HCT116 (cell line): ENCODE measurements around the gene PPIL6.

Experiments used
- ELF1 ChIP-seq: IDR thresholded peaks from 2 replicates; pipeline ENCODE4 v1.6.1; 2012; ENCODE audit warnings: low read depth, borderline replicate concordance
- EZH2 ChIP-seq: fragments of 200-600 bp; sonication (generic); IDR thresholded peaks from 2 replicates; pipeline ENCODE4 v1.6.1; 2017; ENCODE audit warnings: antibody characterized with exemption, mixed run types
- EZH2phosphoT487 ChIP-seq: fragments of 200-600 bp; IDR thresholded peaks from 2 replicates; pipeline ENCODE4 v1.6.1; 2018; ENCODE audit warnings: antibody characterized with exemption, borderline replicate concordance
- POLR2A ChIP-seq: IDR thresholded peaks from 2 replicates; pipeline ENCODE4 v1.7.0; 2011; ENCODE audit warnings: borderline replicate concordance; ENCODE audit not compliant: insufficient read depth, insufficient read length; ENCODE audit errors: extremely low read depth
- POLR2AphosphoS5 ChIP-seq: IDR thresholded peaks from 2 replicates; pipeline ENCODE4 v1.6.1; 2011; ENCODE audit warnings: mild to moderate bottlenecking, low read depth, low read length, moderate library complexity
- RAD21 ChIP-seq: IDR thresholded peaks from 2 replicates; pipeline ENCODE4 v1.6.1; 2012; ENCODE audit warnings: low read depth, mild to moderate bottlenecking
- SIN3A ChIP-seq: IDR thresholded peaks from 2 replicates; pipeline ENCODE4 v1.6.1; 2012; ENCODE audit warnings: low read depth
- TCF7L2 ChIP-seq: IDR thresholded peaks from 2 replicates; pipeline ENCODE4 v1.7.0; 2011; ENCODE audit warnings: borderline replicate concordance, inconsistent platforms; ENCODE audit not compliant: insufficient read depth, insufficient read length; ENCODE audit errors: extremely low read depth
- TF ChIP-seq, protein P1 (sequence below), 3 experiments: fragments of 200-600 bp in 1 of 3; sonication (generic) in 1 of 3; IDR thresholded peaks in 2 of 3; conservative IDR thresholded peaks in 1 of 3; 2 replicates each; pipeline ENCODE4 v1.5.1; 2012 to 2017; ENCODE audit warnings: low read depth in 2 of 3, low read length in 2 of 3, antibody characterized with exemption in 1 of 3, borderline replicate concordance in 1 of 3, control low read depth in 1 of 3, mild to moderate bottlenecking in 1 of 3, mixed read lengths in 1 of 3, mixed run types in 1 of 3, moderate library complexity in 1 of 3; ENCODE audit not compliant: insufficient read depth in 1 of 3
- TF ChIP-seq, protein P2 (sequence below): IDR thresholded peaks from 2 replicates; pipeline ENCODE4 v1.6.1; 2012; ENCODE audit warnings: low read depth
- TF ChIP-seq, protein P3 (sequence below): IDR thresholded peaks from 2 replicates; pipeline ENCODE4 v1.6.1; 2012

- TF ChIP-seq, protein P1, sequence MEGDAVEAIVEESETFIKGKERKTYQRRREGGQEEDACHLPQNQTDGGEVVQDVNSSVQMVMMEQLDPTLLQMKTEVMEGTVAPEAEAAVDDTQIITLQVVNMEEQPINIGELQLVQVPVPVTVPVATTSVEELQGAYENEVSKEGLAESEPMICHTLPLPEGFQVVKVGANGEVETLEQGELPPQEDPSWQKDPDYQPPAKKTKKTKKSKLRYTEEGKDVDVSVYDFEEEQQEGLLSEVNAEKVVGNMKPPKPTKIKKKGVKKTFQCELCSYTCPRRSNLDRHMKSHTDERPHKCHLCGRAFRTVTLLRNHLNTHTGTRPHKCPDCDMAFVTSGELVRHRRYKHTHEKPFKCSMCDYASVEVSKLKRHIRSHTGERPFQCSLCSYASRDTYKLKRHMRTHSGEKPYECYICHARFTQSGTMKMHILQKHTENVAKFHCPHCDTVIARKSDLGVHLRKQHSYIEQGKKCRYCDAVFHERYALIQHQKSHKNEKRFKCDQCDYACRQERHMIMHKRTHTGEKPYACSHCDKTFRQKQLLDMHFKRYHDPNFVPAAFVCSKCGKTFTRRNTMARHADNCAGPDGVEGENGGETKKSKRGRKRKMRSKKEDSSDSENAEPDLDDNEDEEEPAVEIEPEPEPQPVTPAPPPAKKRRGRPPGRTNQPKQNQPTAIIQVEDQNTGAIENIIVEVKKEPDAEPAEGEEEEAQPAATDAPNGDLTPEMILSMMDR (IDR thresholded peaks at IDR 0.05 in 2 of 3, conservative IDR thresholded peaks at IDR 0.05 in 1 of 3; ENCODE audit: borderline replicate concordance in 1 of 3, insufficient read depth in 1 of 3, low read depth in 2 of 3, low read length in 2 of 3) = no peak
- TF ChIP-seq SIN3A (no peak), ELF1 (no peak), EZH2phosphoT487 (no peak), POLR2AphosphoS5 (no peak), RAD21 (no peak), EZH2 (no peak), TCF7L2 (no peak), POLR2A (no peak)
- TF ChIP-seq, protein P2, sequence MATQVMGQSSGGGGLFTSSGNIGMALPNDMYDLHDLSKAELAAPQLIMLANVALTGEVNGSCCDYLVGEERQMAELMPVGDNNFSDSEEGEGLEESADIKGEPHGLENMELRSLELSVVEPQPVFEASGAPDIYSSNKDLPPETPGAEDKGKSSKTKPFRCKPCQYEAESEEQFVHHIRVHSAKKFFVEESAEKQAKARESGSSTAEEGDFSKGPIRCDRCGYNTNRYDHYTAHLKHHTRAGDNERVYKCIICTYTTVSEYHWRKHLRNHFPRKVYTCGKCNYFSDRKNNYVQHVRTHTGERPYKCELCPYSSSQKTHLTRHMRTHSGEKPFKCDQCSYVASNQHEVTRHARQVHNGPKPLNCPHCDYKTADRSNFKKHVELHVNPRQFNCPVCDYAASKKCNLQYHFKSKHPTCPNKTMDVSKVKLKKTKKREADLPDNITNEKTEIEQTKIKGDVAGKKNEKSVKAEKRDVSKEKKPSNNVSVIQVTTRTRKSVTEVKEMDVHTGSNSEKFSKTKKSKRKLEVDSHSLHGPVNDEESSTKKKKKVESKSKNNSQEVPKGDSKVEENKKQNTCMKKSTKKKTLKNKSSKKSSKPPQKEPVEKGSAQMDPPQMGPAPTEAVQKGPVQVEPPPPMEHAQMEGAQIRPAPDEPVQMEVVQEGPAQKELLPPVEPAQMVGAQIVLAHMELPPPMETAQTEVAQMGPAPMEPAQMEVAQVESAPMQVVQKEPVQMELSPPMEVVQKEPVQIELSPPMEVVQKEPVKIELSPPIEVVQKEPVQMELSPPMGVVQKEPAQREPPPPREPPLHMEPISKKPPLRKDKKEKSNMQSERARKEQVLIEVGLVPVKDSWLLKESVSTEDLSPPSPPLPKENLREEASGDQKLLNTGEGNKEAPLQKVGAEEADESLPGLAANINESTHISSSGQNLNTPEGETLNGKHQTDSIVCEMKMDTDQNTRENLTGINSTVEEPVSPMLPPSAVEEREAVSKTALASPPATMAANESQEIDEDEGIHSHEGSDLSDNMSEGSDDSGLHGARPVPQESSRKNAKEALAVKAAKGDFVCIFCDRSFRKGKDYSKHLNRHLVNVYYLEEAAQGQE = no peak
- TF ChIP-seq, protein P3, sequence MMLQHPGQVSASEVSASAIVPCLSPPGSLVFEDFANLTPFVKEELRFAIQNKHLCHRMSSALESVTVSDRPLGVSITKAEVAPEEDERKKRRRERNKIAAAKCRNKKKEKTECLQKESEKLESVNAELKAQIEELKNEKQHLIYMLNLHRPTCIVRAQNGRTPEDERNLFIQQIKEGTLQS = no peak
Measured at GRCh38 chr6:109446541-109446940, 6.1 kb upstream of the PPIL6 start.
